BJ (cell line): Measurements from ENCODE around the gene HMGCR. TPM values are rescaled to one million over a fixed set of nuclear protein-coding genes. Genes with fewer than 3 reads are reported as not detected.
"Not testable (repeated sequence)": the region's sequence is repeated elsewhere in the genome, so short reads cannot be mapped to it uniquely, and the experiment has no call there.

Experiments used
- CTCF ChIA-PET: fragments of 350-600 bp; formaldehyde crosslinking; extraction: SDS; loops from one replicate; lab custom pipeline; 2021; ENCODE audit warnings: antibody characterized with exemption, inconsistent platforms; lab: Yijun Ruan, JAX
- POLR2A ChIA-PET: fragments of 300-600 bp; sonication (Branson Sonifier 250); formaldehyde crosslinking; extraction: SDS; loops from one replicate; lab custom pipeline; 2021; ENCODE audit warnings: antibody characterized with exemption; lab: Charles Lee
- DNase-seq: peaks from one replicate; pipeline ENCODE4 v3.0.0-alpha.2; 2011; ENCODE audit warnings: low read depth
- H3K27me3 ChIP-seq: 2 replicates; pipeline ENCODE4 v1.6.0; 2011; ENCODE audit warnings: low read length; ENCODE audit not compliant: control insufficient read depth, insufficient read depth
- H3K36me3 ChIP-seq: 2 replicates; pipeline ENCODE4 v1.5.1; 2011; ENCODE audit warnings: low read length; ENCODE audit not compliant: control insufficient read depth, insufficient read depth
- H3K4me3 ChIP-seq: 2 replicates; pipeline ENCODE4 v1.5.1; 2011; ENCODE audit warnings: low read depth, mild to moderate bottlenecking, control low read depth, low read length
- polyA plus RNA-seq: library from polyadenylated mRNA; depleted of rRNA; stranded (reverse); fragments of >200 nt; gene quantifications from 2 replicates; pipeline ENCODE4 v1.2.3, GENCODE V29; 2011
- TF ChIP-seq, protein P1 (sequence below): IDR thresholded peaks from 2 replicates; pipeline ENCODE4 v1.5.1; 2011; ENCODE audit warnings: low read depth, mild to moderate bottlenecking, control low read depth, inconsistent platforms, low read length, moderate library complexity; ENCODE audit not compliant: insufficient read depth

Gene HMGCR
- polyA plus RNA-seq, 1 experiment, result 8.1 TPM

DNA sequence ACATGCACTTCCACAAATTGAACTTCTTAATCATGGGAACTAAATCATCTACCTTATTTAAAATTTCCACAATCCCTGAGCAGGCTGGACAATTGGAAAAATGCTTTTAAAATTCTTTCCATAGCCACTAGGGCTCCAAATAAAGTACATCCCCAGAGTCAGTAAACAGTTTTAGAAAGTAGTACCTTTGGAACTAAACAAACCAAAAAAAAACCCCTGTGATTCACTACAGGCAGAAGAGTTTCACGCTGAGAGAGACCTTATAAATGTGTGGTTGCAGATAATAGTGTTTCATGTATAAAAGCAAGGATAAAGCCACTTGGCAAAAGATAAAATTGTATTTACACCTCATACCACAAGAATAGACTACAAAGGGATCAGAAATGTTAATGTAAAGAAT lies 11.8 kb upstream of the HMGCR start:
- ChIA-PET CTCF (no interaction called here), POLR2A (no interaction called here)
- Histone ChIP-seq H3K4me3 (no peak overlapping the region), H3K27me3 (no peaks in the 10 kb centered on the region; the same call in 1 of the 2 replicates), H3K36me3 (no peaks in the 10 kb centered on the region)
- TF ChIP-seq, protein P1, sequence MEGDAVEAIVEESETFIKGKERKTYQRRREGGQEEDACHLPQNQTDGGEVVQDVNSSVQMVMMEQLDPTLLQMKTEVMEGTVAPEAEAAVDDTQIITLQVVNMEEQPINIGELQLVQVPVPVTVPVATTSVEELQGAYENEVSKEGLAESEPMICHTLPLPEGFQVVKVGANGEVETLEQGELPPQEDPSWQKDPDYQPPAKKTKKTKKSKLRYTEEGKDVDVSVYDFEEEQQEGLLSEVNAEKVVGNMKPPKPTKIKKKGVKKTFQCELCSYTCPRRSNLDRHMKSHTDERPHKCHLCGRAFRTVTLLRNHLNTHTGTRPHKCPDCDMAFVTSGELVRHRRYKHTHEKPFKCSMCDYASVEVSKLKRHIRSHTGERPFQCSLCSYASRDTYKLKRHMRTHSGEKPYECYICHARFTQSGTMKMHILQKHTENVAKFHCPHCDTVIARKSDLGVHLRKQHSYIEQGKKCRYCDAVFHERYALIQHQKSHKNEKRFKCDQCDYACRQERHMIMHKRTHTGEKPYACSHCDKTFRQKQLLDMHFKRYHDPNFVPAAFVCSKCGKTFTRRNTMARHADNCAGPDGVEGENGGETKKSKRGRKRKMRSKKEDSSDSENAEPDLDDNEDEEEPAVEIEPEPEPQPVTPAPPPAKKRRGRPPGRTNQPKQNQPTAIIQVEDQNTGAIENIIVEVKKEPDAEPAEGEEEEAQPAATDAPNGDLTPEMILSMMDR, result 0 out of 2 replicates have a peak, but pooled peaks have one; percentile 3
- DNase-seq, result no peak

DNA sequence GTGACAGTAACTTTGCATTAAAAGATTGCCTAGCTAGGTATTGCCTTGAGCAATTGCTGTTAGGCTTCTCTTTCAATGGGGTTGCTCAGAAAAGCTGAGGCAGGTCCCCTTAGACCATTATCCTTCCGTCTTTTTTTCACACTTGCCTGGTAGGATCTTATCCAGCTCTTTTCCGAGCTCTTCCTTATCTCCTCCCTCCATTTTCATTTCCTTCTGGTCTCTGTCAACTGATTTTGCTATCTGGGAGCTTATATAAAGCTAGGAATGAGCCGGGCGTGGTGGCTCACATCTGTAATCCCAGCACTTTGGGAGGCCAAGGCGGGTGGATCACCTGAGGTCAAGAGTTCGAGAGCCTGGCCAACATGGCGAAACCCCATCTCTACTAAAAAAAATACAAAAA lies 6.6 kb upstream of the HMGCR start:
- ChIA-PET POLR2A (no interaction called here), CTCF (interaction anchor here (1.9 kb wide), 1 partner anchor 10 kb away, joined by 4 read pairs; no protein-coding TSS in a partner anchor)
- TF ChIP-seq, protein P1, result no peak
- Histone ChIP-seq H3K27me3 (no peaks in the 10 kb centered on the region; the same call in 1 of the 2 replicates), H3K4me3 (no peak overlapping the region), H3K36me3 (no peaks in the 10 kb centered on the region)
- no peak for DNase-seq

DNA sequence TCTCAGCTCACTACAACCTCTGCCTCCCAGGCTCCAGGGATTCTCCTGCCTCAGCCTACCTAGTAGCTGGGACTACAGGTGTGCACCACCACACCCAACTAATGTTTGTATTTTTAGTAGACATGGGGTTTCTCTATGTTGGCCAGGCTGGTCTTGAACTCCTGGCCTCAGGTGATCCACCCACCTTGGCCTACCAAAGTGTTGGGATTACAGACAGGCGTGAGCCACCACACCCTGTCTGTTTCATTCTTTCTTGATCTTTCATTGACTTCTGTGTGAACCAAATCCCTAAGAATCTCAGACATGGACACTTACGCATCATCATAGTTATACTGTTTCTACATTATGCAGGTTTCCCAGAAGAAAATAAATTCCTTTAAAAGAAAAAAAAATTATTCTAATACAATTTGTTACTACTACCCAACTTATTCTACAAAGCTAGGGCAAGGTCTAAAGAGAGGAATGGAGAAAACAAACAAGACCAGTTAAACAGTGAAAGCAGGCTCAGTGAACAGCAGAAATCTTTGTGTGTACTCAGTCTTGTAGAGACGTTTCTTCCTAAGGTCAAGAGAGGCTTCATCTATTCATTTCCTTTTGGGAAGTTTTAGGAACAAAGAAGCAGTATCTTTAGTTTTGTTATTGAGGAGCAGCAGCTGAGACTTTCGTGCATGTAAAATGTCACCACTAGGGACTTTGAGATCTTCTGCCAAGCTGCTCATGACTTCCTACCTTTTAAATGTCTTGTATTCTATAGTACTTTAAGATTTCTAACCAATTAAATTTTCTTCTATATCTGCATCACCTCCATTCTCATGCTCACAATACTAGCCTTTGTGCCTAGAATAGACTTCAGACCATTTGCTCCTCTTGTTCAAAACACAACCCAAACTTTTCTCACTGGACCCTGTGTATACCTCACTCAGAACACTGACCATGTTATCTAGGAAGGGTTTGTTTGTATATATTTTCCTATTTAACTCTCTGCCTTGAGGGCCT lies 5.6 kb upstream of the HMGCR start:
- CTCF ChIA-PET, result interaction anchor here (0.7 to 1.9 kb wide), 3 partner anchors 8 to 11 kb away, joined by 3 to 4 read pairs (median 3); no protein-coding TSS in a partner anchor
- Histone ChIP-seq H3K36me3 (no peaks in the 10 kb centered on the region), H3K27me3 (no peaks in the 10 kb centered on the region; the same call in 1 of the 2 replicates), H3K4me3 (no peak overlapping the region)
- TF ChIP-seq, protein P1, result no peak
- POLR2A ChIA-PET, result no interaction called here
- DNase-seq, result no peak

DNA sequence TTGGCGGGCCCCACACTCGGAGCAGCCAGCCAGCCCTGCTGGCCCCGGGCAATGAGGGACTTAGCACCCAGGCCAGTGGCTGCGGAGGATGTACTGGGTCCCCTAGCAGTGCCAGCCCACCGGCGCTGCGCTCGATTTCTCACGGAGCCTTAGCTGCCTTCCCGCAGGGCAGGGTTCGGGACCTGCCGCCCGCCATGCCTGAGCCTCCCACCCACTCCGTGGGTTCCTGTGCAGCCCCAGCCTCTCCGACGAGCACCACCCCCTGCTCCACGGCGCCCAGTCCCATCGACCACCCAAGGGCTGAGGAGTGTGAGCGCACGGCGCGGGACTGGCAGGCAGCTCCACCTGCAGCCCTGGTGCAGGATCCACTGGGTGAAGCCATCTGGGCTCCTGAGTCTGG lies 3.3 kb upstream of the HMGCR start:
- H3K4me3 ChIP-seq, DNase-seq, H3K27me3 ChIP-seq, H3K36me3 ChIP-seq, POLR2A ChIA-PET: not testable (repeated sequence)
- CTCF ChIA-PET, result interaction anchor here (0.6 to 0.8 kb wide), 3 partner anchors 9 to 101 kb away, joined by 3 to 4 read pairs (median 3); no protein-coding TSS in a partner anchor

DNA sequence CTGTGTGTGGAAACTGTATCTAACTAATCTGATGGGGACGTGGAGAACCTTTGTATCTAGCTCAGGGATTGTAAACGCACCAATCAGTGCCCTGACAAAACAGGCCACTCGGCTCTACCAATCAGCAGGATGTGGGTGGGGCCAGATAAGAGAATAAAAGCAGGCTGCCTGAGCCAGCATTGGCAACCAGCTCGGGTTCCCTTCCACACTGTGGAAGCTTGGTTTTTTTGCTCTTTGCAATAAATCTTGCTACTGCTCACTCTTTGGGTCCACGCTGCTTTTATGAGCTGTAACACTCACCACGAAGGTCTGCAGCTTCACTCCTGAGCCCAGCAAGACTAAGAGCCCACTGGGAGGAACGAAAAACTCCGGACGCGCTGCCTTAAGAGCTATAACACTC lies 2.6 kb upstream of the HMGCR start:
- POLR2A ChIA-PET, H3K36me3 ChIP-seq, H3K4me3 ChIP-seq, DNase-seq, CTCF ChIA-PET, H3K27me3 ChIP-seq: not testable (repeated sequence)

DNA sequence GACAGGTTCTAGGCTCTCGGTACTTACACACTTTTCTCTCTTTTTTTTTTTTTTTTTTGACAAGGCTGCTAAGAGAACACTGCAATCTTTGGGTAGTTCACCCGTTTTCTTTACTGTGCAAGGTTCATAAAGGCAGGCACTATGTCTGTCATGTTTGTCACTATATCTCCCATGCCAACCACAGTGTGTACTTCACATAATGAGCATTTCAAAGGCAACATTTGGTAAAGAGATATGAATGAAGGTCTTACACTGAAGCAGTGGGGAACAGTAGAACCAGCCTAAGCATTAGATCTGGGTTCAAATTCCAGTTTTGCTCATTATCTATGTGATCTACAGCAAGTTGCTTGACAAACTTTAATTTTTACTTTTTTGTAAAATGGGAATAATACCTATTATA lies 1.5 kb upstream of the HMGCR start:
- TF ChIP-seq, protein P1, result no peak
- ChIA-PET POLR2A (no interaction called here), CTCF (no interaction called here)
- no peak overlapping the region for H3K4me3 ChIP-seq
- no peaks in the 10 kb centered on the region for H3K36me3 ChIP-seq
- no peak for DNase-seq
- H3K27me3 ChIP-seq, result no peaks in the 10 kb centered on the region
